Lung microvascular endothelial cell (primary cell): ENCODE data around the gene HCCS. TPM values are rescaled to one million over a fixed set of nuclear protein-coding genes. Genes with fewer than 3 reads are reported as not detected.

Experiments used
- total RNA-seq: library from RNA; depleted of rRNA; stranded (reverse); fragments of >200 nt; gene quantifications from 2 replicates; pipeline ENCODE4 v1.2.1, GENCODE V29; 2014

HCCS gene
- total RNA-seq, 1 donor from 2014 or later = 16.5 TPM

Other genes with a start within 250 kb of the HCCS start
- not detected in 2 replicates for gene AMELX, start 182.1 kb downstream of the HCCS start, total RNA-seq